Caco-2 (cell line): ENCODE data around the gene FOXC2. TPM values are rescaled to one million over a fixed set of nuclear protein-coding genes. Genes with fewer than 3 reads are reported as not detected.

Experiments used
- BruUV-seq: library from RNA; stranded (reverse); fragments of 400-500 nt; replicated peaks from 2 replicates; lab custom pipeline; 2021; lab: Mats Ljungman, UMichigan
- CTCF ChIA-PET: fragments of 300-600 bp; sonication (Branson Sonifier 250); formaldehyde crosslinking; loops from one replicate; lab custom pipeline; 2022; ENCODE audit warnings: antibody characterized with exemption; lab: Charles Lee
- POLR2A ChIA-PET: fragments of 300-600 bp; sonication (Branson Sonifier 250); formaldehyde crosslinking; loops from one replicate; lab custom pipeline; 2022; ENCODE audit warnings: antibody characterized with exemption; lab: Charles Lee
- DNase-seq, 2 experiments: peaks; one replicate each; pipeline versions ENCODE4 v3.0.0 to v3.0.0-alpha.2; 2020 to 2022
- H3K27me3 ChIP-seq: replicated peaks from 2 replicates; pipeline ENCODE4 v1.6.0; 2011; ENCODE audit warnings: low read length; ENCODE audit not compliant: control insufficient read depth, insufficient read depth
- H3K36me3 ChIP-seq: 2 replicates; pipeline ENCODE4 v1.5.1; 2011; ENCODE audit warnings: low read length; ENCODE audit not compliant: control insufficient read depth, insufficient read depth
- H3K4me1 ChIP-seq: fragments of 250-450 bp; sonication (Bioruptor Pico); 2 replicates; pipeline ENCODE4 v1.5.1; 2020; ENCODE audit warnings: mild to moderate bottlenecking
- H3K4me3 ChIP-seq: 2 replicates; pipeline ENCODE4 v1.5.1; 2011; ENCODE audit warnings: low read depth, mild to moderate bottlenecking, control low read depth, low read length
- H3K9me3 ChIP-seq: fragments of 250-450 bp; sonication (Bioruptor Pico); 2 replicates; pipeline ENCODE4 v1.5.1; 2020; ENCODE audit warnings: mild to moderate bottlenecking, moderate library complexity
- H3K27ac Mint-ChIP-seq: one replicate; pipeline ENCODE4 v1.8.0; 2022; ENCODE audit warnings: mixed read lengths; ENCODE audit not compliant: unreplicated experiment
- H3K27me3 Mint-ChIP-seq: one replicate; pipeline ENCODE4 v1.8.0; 2022; ENCODE audit warnings: mixed read lengths; ENCODE audit not compliant: insufficient read depth, unreplicated experiment
- H3K36me3 Mint-ChIP-seq: one replicate; pipeline ENCODE4 v1.8.0; 2022; ENCODE audit warnings: mild to moderate bottlenecking, mixed read lengths; ENCODE audit not compliant: insufficient read depth, unreplicated experiment
- H3K4me1 Mint-ChIP-seq: one replicate; pipeline ENCODE4 v1.8.0; 2022; ENCODE audit warnings: low read depth, mixed read lengths; ENCODE audit not compliant: unreplicated experiment
- H3K4me3 Mint-ChIP-seq: one replicate; pipeline ENCODE4 v1.8.0; 2022; ENCODE audit warnings: mild to moderate bottlenecking, moderate library complexity, mixed read lengths; ENCODE audit not compliant: unreplicated experiment
- H3K9me3 Mint-ChIP-seq: one replicate; pipeline ENCODE4 v1.8.0; 2022; ENCODE audit warnings: mixed read lengths; ENCODE audit not compliant: unreplicated experiment
- intact Hi-C: fragments of 100-400 bp; cut with micrococcal nuclease; formaldehyde crosslinking; loops from one replicate; pipeline ENCODE4 v1.10.0; 2022; ENCODE audit not compliant: unreplicated experiment
- total RNA-seq: library from RNA; stranded (reverse); gene quantifications from 2 replicates; pipeline ENCODE4 v1.2.3, GENCODE V29; 2022
- TF ChIP-seq, protein P1 (sequence below), 2 experiments: fragments of 200-600 bp in 1 of 2; IDR thresholded peaks; 1 replicate in 1 of 2; 2 replicates in 1 of 2; pipeline versions ENCODE4 v1.5.1 to v1.8.0; 2011 to 2022; ENCODE audit warnings: antibody characterized with exemption in 1 of 2, control low read depth in 1 of 2, inconsistent platforms in 1 of 2, low read depth in 1 of 2, low read length in 1 of 2, mild to moderate bottlenecking in 1 of 2, moderate library complexity in 1 of 2; ENCODE audit not compliant: insufficient read depth in 1 of 2, severe bottlenecking in 1 of 2, unreplicated experiment in 1 of 2

Gene FOXC2
- total RNA-seq, 1 experiment from 2014 or later, result not detected

- peaks cover 5% of the 10 kb centered on the region; the same call in 1 of the 2 replicates for H3K4me1 ChIP-seq
- H3K9me3 ChIP-seq, result no peaks in the 10 kb centered on the region
- TF ChIP-seq, protein P1, sequence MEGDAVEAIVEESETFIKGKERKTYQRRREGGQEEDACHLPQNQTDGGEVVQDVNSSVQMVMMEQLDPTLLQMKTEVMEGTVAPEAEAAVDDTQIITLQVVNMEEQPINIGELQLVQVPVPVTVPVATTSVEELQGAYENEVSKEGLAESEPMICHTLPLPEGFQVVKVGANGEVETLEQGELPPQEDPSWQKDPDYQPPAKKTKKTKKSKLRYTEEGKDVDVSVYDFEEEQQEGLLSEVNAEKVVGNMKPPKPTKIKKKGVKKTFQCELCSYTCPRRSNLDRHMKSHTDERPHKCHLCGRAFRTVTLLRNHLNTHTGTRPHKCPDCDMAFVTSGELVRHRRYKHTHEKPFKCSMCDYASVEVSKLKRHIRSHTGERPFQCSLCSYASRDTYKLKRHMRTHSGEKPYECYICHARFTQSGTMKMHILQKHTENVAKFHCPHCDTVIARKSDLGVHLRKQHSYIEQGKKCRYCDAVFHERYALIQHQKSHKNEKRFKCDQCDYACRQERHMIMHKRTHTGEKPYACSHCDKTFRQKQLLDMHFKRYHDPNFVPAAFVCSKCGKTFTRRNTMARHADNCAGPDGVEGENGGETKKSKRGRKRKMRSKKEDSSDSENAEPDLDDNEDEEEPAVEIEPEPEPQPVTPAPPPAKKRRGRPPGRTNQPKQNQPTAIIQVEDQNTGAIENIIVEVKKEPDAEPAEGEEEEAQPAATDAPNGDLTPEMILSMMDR (IDR thresholded peaks at IDR 0.05; ENCODE audit: insufficient read depth in 1 of 2, low read depth in 1 of 2, low read length in 1 of 2, severe bottlenecking in 1 of 2, unreplicated experiment in 1 of 2), result no peak
- CTCF ChIA-PET, result no interaction called here
- no peak overlapping the region for H3K4me3 Mint-ChIP-seq
- no peaks in the 10 kb centered on the region for H3K27me3 ChIP-seq
- H3K4me3 ChIP-seq, result no peak overlapping the region
- H3K27me3 Mint-ChIP-seq, result peaks cover 6% of the 10 kb centered on the region
- H3K4me1 Mint-ChIP-seq, result peaks cover 12% of the 10 kb centered on the region
- no peaks in the 10 kb centered on the region for H3K9me3 Mint-ChIP-seq
- BruUV-seq, result no TSS peak
- intact Hi-C loops, result no loop called here
- no peaks in the 10 kb centered on the region for H3K36me3 ChIP-seq
- POLR2A ChIA-PET, result interaction anchor here (0.6 kb wide), 1 partner anchor 55 kb away, joined by 11 read pairs; no protein-coding TSS in a partner anchor
- DNase-seq, result no peak
- H3K36me3 Mint-ChIP-seq, result peaks cover 2% of the 10 kb centered on the region
- H3K27ac Mint-ChIP-seq, result no peak overlapping the region
These were observed 2.3 kb downstream of the FOXC2 start for GRCh38 chr16:86568677-86569623.

DNA sequence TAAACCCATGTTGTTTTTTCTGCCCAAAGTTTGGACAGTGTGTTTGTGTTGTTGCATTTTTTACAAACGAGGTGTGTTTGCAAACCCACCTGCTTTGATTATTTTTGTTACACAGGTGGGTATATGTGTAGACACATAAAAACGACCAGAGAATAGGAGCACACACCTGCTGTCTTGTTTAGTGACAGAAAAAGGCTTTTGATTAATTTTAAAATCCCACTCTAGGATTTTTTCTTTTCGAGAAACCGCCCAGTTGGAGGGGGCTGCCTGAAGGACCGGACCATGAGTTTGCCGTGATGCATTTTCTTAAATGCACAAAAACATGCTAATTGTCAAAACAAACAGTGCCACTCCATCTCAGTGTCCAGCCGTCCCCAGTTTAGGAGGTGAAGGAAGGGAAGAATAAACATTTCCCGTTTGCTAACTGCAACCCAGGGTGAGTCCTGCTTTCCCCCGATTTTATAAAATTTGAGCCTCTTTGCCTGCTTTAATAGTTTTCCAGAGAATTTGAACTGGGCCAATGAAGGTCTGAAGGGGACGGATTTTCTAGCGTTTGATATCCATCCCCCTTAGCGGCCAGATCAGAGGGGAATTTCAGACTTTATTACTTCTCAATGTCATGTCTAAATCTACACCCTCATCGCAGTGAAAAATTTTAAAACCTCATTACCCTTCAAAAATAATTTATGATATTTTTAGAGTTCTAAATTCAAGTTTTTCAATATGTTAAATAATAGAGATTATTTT lies 3.2 kb downstream of the FOXC2 start:
- Mint-ChIP-seq H3K27me3 (peaks cover 2% of the 10 kb centered on the region), H3K4me1 (peaks cover 6% of the 10 kb centered on the region), H3K4me3 (no peak overlapping the region), H3K36me3 (no peaks in the 10 kb centered on the region), H3K27ac (no peak overlapping the region), H3K9me3 (no peaks in the 10 kb centered on the region)
- no peaks in the 10 kb centered on the region for H3K36me3 ChIP-seq
- intact Hi-C loops, result no loop called here
- TF ChIP-seq, protein P1 (IDR thresholded peaks at IDR 0.05; ENCODE audit: insufficient read depth in 1 of 2, low read depth in 1 of 2, low read length in 1 of 2, severe bottlenecking in 1 of 2, unreplicated experiment in 1 of 2), result no peak
- no peaks in the 10 kb centered on the region for H3K9me3 ChIP-seq
- ChIA-PET CTCF (no interaction called here), POLR2A (interaction anchor here (0.6 kb wide), 1 partner anchor 54 kb away, joined by 11 read pairs; no protein-coding TSS in a partner anchor)
- H3K27me3 ChIP-seq, result no peaks in the 10 kb centered on the region
- DNase-seq, result no peak
- BruUV-seq, result no TSS peak
- peaks cover 5% of the 10 kb centered on the region; the same call in 1 of the 2 replicates for H3K4me1 ChIP-seq
- H3K4me3 ChIP-seq, result no peak overlapping the region
